ENCODE results near the gene RAB5IF. TPM values are rescaled to one million over a fixed set of nuclear protein-coding genes. Genes with fewer than 3 reads are reported as not detected.

Gene RAB5IF
- polyA plus RNA-seq, 1 donor from 2014 or later, result 205 TPM

DNA sequence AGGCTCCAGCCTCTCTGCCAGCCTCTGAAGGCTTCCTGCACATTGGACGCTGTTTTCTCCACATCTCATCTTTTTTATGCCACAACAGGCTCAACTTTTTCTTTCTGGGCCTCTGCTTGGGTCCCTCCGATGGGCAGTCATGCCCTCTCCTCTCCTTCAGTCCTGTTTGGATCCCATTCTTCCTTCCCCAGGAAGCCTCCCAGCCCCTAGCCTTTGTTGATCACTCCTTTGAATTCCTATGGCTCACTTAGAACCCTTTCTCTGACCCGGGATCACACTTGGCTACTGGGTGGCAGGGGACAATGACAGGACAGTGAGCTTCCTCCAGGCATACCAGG is 35.9 kb downstream of the RAB5IF start:
- H3K9me2 ChIP-seq (ENCODE audit: insufficient read depth, low read length), result no peaks in the 10 kb centered on the region
- H3K9ac ChIP-seq (ENCODE audit: low read length), result no peak overlapping the region
- no peaks in the 10 kb centered on the region for H3K36me3 ChIP-seq (ENCODE audit: insufficient read depth, low read length)
- TF ChIP-seq EZH2 (IDR thresholded peaks at IDR 0.05; ENCODE audit: borderline replicate concordance, insufficient read depth, low read length, poor library complexity, severe bottlenecking), result no peak
- TF ChIP-seq TAF1 (IDR thresholded peaks at IDR 0.05; ENCODE audit: low read depth), result no peak
- no peak for TF ChIP-seq MXI1 (conservative IDR thresholded peaks at IDR 0.05; ENCODE audit: poor library complexity, severe bottlenecking)
- TF ChIP-seq RAD21 (conservative IDR thresholded peaks at IDR 0.05), result no peak
- no peak for TF ChIP-seq REST (IDR thresholded peaks at IDR 0.05; ENCODE audit: borderline replicate concordance)
- TF ChIP-seq EP300 (conservative IDR thresholded peaks at IDR 0.05; ENCODE audit: poor library complexity, severe bottlenecking), result no peak
- TF ChIP-seq POLR2AphosphoS5 (IDR thresholded peaks at IDR 0.05), result no peak
- TF ChIP-seq SMC3 (conservative IDR thresholded peaks at IDR 0.05; ENCODE audit: poor library complexity), result no peak
- TF ChIP-seq, protein P1, sequence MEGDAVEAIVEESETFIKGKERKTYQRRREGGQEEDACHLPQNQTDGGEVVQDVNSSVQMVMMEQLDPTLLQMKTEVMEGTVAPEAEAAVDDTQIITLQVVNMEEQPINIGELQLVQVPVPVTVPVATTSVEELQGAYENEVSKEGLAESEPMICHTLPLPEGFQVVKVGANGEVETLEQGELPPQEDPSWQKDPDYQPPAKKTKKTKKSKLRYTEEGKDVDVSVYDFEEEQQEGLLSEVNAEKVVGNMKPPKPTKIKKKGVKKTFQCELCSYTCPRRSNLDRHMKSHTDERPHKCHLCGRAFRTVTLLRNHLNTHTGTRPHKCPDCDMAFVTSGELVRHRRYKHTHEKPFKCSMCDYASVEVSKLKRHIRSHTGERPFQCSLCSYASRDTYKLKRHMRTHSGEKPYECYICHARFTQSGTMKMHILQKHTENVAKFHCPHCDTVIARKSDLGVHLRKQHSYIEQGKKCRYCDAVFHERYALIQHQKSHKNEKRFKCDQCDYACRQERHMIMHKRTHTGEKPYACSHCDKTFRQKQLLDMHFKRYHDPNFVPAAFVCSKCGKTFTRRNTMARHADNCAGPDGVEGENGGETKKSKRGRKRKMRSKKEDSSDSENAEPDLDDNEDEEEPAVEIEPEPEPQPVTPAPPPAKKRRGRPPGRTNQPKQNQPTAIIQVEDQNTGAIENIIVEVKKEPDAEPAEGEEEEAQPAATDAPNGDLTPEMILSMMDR (IDR thresholded peaks at IDR 0.05; ENCODE audit: poor library complexity, severe bottlenecking), result no peak
- no peak overlapping the region for H2AFZ ChIP-seq (ENCODE audit: low read depth, low read length)
- no peaks in the 10 kb centered on the region for H3F3A ChIP-seq (ENCODE audit: insufficient read depth, low read length, poor library complexity, severe bottlenecking)
- H3K79me2 ChIP-seq (replicated peaks; ENCODE audit: insufficient read depth, low read length), result no peaks in the 10 kb centered on the region
- H4K20me1 ChIP-seq (ENCODE audit: insufficient read depth), result no peaks in the 10 kb centered on the region
- H3K27ac ChIP-seq (ENCODE audit: low read length), result no peak overlapping the region
- no peak overlapping the region for H3K4me3 ChIP-seq (ENCODE audit: low read length)
- H3K4me2 ChIP-seq (ENCODE audit: low read length), result no peak overlapping the region
- no peaks in the 10 kb centered on the region for H3K27me3 ChIP-seq (ENCODE audit: insufficient read depth, low read depth, low read length)
- no peaks in the 10 kb centered on the region for H3K9me3 ChIP-seq (ENCODE audit: low read length)

DNA sequence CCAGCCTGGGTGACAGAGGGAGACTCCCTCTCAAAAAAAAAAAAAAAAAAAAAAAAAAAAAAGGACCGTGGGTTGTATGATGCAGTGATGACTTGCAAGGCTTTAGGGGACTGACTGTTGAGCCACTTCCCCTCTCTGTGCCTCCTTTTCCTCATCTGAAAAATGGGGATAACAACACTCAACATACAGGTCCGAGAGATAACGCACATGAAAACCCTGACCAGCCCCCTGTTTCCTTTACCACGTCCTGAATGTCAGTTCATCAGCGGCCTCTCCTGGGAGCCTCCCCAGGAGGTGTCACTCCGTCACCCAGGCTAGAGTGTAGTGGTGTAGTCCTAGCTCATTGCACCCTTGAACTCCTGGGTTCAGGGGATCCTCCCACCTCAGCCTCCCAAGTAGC is 36.6 kb downstream of the RAB5IF start:
- no peaks in the 10 kb centered on the region for H3K79me2 ChIP-seq (replicated peaks; ENCODE audit: insufficient read depth, low read length)
- TF ChIP-seq POLR2AphosphoS5 (IDR thresholded peaks at IDR 0.05) (no peak), EZH2 (IDR thresholded peaks at IDR 0.05; ENCODE audit: borderline replicate concordance, insufficient read depth, low read length, poor library complexity, severe bottlenecking) (no peak), TAF1 (IDR thresholded peaks at IDR 0.05; ENCODE audit: low read depth) (no peak), REST (IDR thresholded peaks at IDR 0.05; ENCODE audit: borderline replicate concordance) (no peak), MXI1 (conservative IDR thresholded peaks at IDR 0.05; ENCODE audit: poor library complexity, severe bottlenecking) (no peak), SMC3 (conservative IDR thresholded peaks at IDR 0.05; ENCODE audit: poor library complexity) (no peak), RAD21 (conservative IDR thresholded peaks at IDR 0.05) (no peak)
- TF ChIP-seq, protein P1 (IDR thresholded peaks at IDR 0.05; ENCODE audit: poor library complexity, severe bottlenecking), result no peak
- H3K4me3 ChIP-seq (ENCODE audit: low read length), result no peak overlapping the region
- no peak overlapping the region for H3K27ac ChIP-seq (ENCODE audit: low read length)
- no peaks in the 10 kb centered on the region for H3K27me3 ChIP-seq (ENCODE audit: insufficient read depth, low read depth, low read length)
- no peaks in the 10 kb centered on the region for H3F3A ChIP-seq (ENCODE audit: insufficient read depth, low read length, poor library complexity, severe bottlenecking)
- H3K9me3 ChIP-seq (ENCODE audit: low read length), result no peaks in the 10 kb centered on the region
- no peaks in the 10 kb centered on the region for H4K20me1 ChIP-seq (ENCODE audit: insufficient read depth)
- H2AFZ ChIP-seq (ENCODE audit: low read depth, low read length), result no peak overlapping the region
- H3K9ac ChIP-seq (ENCODE audit: low read length), result no peak overlapping the region
- H3K9me2 ChIP-seq (ENCODE audit: insufficient read depth, low read length), result no peaks in the 10 kb centered on the region
- no peaks in the 10 kb centered on the region for H3K36me3 ChIP-seq (ENCODE audit: insufficient read depth, low read length)
- no peak overlapping the region for H3K4me2 ChIP-seq (ENCODE audit: low read length)
